HEK293T (cell line): ENCODE results near the gene DUOXA1.
"Not testable (repeated sequence)": the region's sequence is repeated elsewhere in the genome, so short reads cannot be mapped to it uniquely, and the experiment has no call there.

ENCODE experiments used
- CTCF ChIA-PET: fragments of 350-600 bp; formaldehyde crosslinking; extraction: SDS; loops from one replicate; lab custom pipeline; 2021; ENCODE audit warnings: antibody characterized with exemption, inconsistent platforms; lab: Yijun Ruan, JAX
- POLR2A ChIA-PET: fragments of 350-600 bp; formaldehyde crosslinking; extraction: SDS; loops from one replicate; lab custom pipeline; 2020; ENCODE audit warnings: antibody characterized with exemption, inconsistent platforms; lab: Yijun Ruan, JAX
- DNase-seq: peaks from one replicate; pipeline ENCODE4 v3.0.0; 2012; ENCODE audit warnings: mixed read lengths; ENCODE audit errors: extremely low spot score
- ARNT ChIP-seq: fragments of 450-650 bp; IDR thresholded peaks from 2 replicates; pipeline ENCODE4 v1.6.1; 2017; ENCODE audit warnings: mild to moderate bottlenecking
- BHLHE40 ChIP-seq: fragments of 450-650 bp; IDR thresholded peaks from 2 replicates; pipeline ENCODE4 v1.6.1; 2016; ENCODE audit warnings: mild to moderate bottlenecking, moderate library complexity, borderline replicate concordance
- CTBP1 ChIP-seq: fragments of 450-650 bp; IDR thresholded peaks from 2 replicates; pipeline ENCODE4 v1.6.1; 2016; ENCODE audit warnings: borderline replicate concordance
- ELF4 ChIP-seq: fragments of 450-650 bp; IDR thresholded peaks from 2 replicates; pipeline ENCODE4 v1.6.1; 2017; ENCODE audit warnings: antibody characterized with exemption
- FOXA1 ChIP-seq: fragments of 450-650 bp; IDR thresholded peaks from 2 replicates; pipeline ENCODE4 v1.6.1; 2016; ENCODE audit warnings: mild to moderate bottlenecking
- FOXK2 ChIP-seq: fragments of 450-650 bp; IDR thresholded peaks from 2 replicates; pipeline ENCODE4 v1.6.1; 2016; ENCODE audit warnings: mild to moderate bottlenecking
- FOXM1 ChIP-seq: fragments of 450-650 bp; IDR thresholded peaks from 2 replicates; pipeline ENCODE4 v1.6.1; 2017; ENCODE audit warnings: mild to moderate bottlenecking, borderline replicate concordance
- HDGF ChIP-seq: fragments of 450-650 bp; IDR thresholded peaks from 2 replicates; pipeline ENCODE4 v1.6.1; 2017; ENCODE audit warnings: antibody characterized with exemption, borderline replicate concordance
- L3MBTL2 ChIP-seq: fragments of 450-650 bp; conservative IDR thresholded peaks from 2 replicates; pipeline ENCODE4 v1.6.1; 2016; ENCODE audit warnings: mild to moderate bottlenecking
- LEF1 ChIP-seq: fragments of 450-650 bp; IDR thresholded peaks from 2 replicates; pipeline ENCODE4 v1.6.1; 2017; ENCODE audit warnings: mild to moderate bottlenecking, borderline replicate concordance
- NFRKB ChIP-seq: fragments of 450-650 bp; IDR thresholded peaks from 2 replicates; pipeline ENCODE4 v1.6.1; 2016; ENCODE audit warnings: mild to moderate bottlenecking, moderate library complexity
- PKNOX1 ChIP-seq: fragments of 450-650 bp; IDR thresholded peaks from 2 replicates; pipeline ENCODE4 v1.6.1; 2016
- SP1 ChIP-seq: fragments of 450-650 bp; IDR thresholded peaks from 2 replicates; pipeline ENCODE4 v1.6.1; 2017
- SUZ12 ChIP-seq: fragments of 450-650 bp; IDR thresholded peaks from 2 replicates; pipeline ENCODE4 v1.6.1; 2016; ENCODE audit warnings: mild to moderate bottlenecking
- TARDBP ChIP-seq: fragments of 450-650 bp; IDR thresholded peaks from 2 replicates; pipeline ENCODE4 v1.6.1; 2016
- ZNF384 ChIP-seq: fragments of 450-650 bp; IDR thresholded peaks from 2 replicates; pipeline ENCODE4 v1.6.1; 2016

DUOXA1 gene

DNA sequence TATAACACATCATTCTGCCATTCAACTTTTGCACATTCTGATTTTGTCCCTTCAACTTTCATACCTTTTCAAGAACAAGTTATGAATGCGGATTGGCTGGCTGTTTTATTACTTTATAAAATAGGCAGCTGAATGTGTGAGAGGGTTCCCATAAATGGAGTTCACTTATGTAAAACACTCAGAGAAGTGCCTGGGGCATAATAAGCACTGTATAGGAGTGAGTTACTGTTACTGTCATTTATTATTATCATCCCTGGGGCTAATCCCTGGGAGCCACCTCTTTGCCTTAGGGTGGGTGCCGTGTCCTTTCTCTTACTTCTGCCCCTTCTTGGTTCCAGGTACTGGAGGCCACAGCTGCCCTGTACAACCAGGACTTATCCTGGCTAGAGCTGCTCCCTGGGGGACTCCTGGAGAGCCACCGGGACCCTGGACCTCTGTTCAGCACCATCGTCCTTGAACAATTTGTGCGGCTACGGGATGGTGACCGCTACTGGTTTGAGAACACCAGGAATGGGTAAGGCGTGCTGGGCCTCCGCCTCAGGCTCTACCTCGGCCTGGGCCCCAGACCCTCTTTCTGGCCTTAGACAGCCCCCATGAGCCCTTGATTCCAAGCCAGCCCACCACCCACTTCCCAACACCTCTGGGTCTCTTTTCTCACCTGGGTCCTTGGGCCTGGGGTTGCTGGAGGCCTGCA, 11.0 kb upstream of the DUOXA1 start:
- ChIA-PET POLR2A (no interaction called here), CTCF (no interaction called here)
- no peak for DNase-seq
- TF ChIP-seq LEF1: no peak
- TF ChIP-seq L3MBTL2: no peak
- TF ChIP-seq NFRKB: no peak
- no peak for TF ChIP-seq CTBP1
- no peak for TF ChIP-seq SUZ12
- TF ChIP-seq FOXA1: no peak
- TF ChIP-seq FOXM1: no peak
- no peak for TF ChIP-seq ELF4
- TF ChIP-seq PKNOX1: no peak
- no peak for TF ChIP-seq HDGF
- no peak for TF ChIP-seq TARDBP
- no peak for TF ChIP-seq FOXK2
- no peak for TF ChIP-seq ZNF384
- no peak for TF ChIP-seq BHLHE40
- no peak for TF ChIP-seq SP1
- no peak for TF ChIP-seq ARNT

DNA sequence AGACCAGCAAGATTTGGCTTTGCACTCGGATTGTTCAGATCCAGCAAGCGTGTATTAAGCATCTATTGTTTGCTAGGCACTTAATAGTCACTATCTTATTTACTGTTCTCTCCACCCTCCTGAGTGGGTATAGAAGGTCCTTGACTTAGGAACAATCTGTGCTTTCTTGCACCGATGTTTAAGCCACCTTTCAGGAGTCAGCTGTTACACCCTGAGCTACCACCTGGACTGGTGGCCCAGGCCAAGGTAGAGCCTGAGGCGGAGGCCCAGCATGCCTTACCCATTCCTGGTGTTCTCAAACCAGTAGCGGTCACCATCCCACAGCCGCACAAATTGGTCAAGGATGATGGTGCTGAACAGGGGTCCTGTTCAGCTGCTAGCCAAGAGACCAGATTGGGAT, 10.1 kb upstream of the DUOXA1 start:
- CTCF ChIA-PET: no interaction called here
- no peak for TF ChIP-seq ARNT
- TF ChIP-seq FOXA1: no peak
- no peak for TF ChIP-seq SP1
- TF ChIP-seq LEF1: no peak
- TF ChIP-seq ZNF384: no peak
- no peak for TF ChIP-seq SUZ12
- TF ChIP-seq FOXK2: no peak
- no peak for TF ChIP-seq TARDBP
- POLR2A ChIA-PET: no interaction called here
- DNase-seq: no peak

DNA sequence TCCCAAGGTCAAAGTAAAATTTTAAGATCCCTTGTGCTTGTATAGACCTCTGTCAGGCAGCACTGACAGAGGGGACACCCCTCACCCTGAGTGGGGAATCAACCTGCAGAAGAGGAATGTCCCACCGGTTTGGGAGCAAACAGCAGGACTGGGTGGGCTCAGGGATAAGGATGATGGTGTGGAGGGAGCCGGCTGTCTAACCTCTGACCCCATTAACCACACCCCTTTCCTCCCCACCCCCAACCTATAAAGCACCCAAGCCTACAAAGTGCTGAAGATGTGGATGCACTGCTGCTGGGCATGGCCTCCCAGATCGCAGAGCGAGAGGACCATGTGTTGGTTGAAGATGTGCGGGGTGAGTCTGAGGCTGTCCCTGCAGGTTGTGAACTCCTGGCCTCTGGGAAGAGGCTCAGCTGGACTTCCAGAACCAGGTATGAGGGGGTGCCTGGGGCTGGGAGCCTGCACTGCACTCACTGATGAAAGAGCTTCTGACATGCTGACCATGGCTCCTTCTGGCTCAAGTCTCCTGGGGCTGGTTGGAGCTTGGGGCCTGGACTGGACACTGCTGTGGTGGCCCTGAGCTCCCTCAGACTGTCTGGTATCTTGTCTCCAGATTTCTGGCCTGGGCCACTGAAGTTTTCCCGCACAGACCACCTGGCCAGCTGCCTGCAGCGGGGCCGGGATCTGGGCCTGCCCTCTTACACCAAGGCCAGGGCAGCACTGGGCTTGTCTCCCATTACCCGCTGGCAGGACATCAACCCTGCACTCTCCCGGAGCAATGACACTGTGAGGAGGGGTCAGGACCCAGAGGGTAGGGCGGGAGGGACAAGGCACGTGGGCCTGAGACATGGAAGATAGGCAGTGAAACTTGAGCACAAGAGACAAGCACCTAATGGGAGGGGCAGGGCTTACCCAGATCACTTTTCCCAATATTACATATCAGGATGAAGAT, 9.4 kb upstream of the DUOXA1 start:
- ChIA-PET POLR2A (no interaction called here), CTCF (no interaction called here)
- TF ChIP-seq CTBP1: no peak
- no peak for TF ChIP-seq HDGF
- TF ChIP-seq LEF1: no peak
- no peak for DNase-seq

GRCh38 chr15:45137703-45138102, 8.0 kb upstream of the DUOXA1 start:
- POLR2A ChIA-PET: no interaction called here
- no peak for DNase-seq
- CTCF ChIA-PET: no interaction called here
- TF ChIP-seq ARNT (no peak), LEF1 (no peak), PKNOX1 (no peak), L3MBTL2 (no peak), SP1 (no peak), TARDBP (no peak), NFRKB (no peak), FOXK2 (no peak)

DNA sequence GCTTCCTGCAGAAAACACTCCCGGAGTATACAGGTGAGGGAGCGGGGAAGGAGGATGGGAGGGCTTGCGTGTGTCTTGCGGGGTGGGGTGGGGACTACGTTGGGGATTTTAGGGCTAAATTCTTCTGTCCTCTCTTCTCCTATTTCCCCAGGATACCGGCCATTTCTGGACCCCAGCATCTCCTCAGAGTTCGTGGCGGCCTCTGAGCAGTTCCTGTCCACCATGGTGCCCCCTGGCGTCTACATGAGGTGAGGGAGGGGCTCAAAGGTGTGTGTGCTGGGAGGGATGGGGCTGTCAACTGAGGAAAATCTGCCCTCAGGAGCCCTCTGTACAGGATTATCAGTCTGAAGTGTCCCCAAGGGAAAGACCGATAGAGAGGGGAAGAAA, 6.7 kb upstream of the DUOXA1 start:
- DNase-seq: no peak
- CTCF ChIA-PET: no interaction called here
- no peak for TF ChIP-seq FOXK2
- no peak for TF ChIP-seq L3MBTL2
- no peak for TF ChIP-seq ZNF384
- no peak for TF ChIP-seq FOXA1
- no peak for TF ChIP-seq SP1
- TF ChIP-seq SUZ12: no peak
- TF ChIP-seq ELF4: no peak
- TF ChIP-seq BHLHE40: no peak
- POLR2A ChIA-PET: no interaction called here

- POLR2A ChIA-PET, DNase-seq, CTCF ChIA-PET: not testable (repeated sequence)
These were observed 6.2 kb upstream of the DUOXA1 start for GRCh38 chr15:45135705-45136377.
